ENCODE measurements around the gene NUDT6.
"Not testable (repeated sequence)": the region's sequence is repeated elsewhere in the genome, so short reads cannot be mapped to it uniquely, and the experiment has no call there.

NUDT6 gene

GRCh38 chr4:122873821-122874593, 48.4 kb downstream of the NUDT6 start:
- DNase-seq: no peak

GRCh38 chr4:122873146-122873545, 49.3 kb downstream of the NUDT6 start:
- no peak for DNase-seq

- DNase-seq: not testable (repeated sequence)
Observed at GRCh38 chr4:122868235-122868634, 54.2 kb downstream of the NUDT6 start.

GRCh38 chr4:122865425-122865824, 57.0 kb downstream of the NUDT6 start:
- no peak for DNase-seq

- no peak for DNase-seq
Observed at GRCh38 chr4:122863639-122864038, 58.8 kb downstream of the NUDT6 start.

- DNase-seq: no peak
Observed at GRCh38 chr4:122861172-122861943, 61.0 kb downstream of the NUDT6 start.

- DNase-seq: no peak
Observed at GRCh38 chr4:122858705-122859104, 63.7 kb downstream of the NUDT6 start.

- DNase-seq: no peak
Observed at GRCh38 chr4:122857160-122857559, 65.2 kb downstream of the NUDT6 start.

GRCh38 chr4:122855353-122855890, 67.0 kb downstream of the NUDT6 start:
- no peak for DNase-seq

GRCh38 chr4:122854447-122855352, 67.7 kb downstream of the NUDT6 start:
- no peak for DNase-seq

- no peak for DNase-seq
Observed at GRCh38 chr4:122851568-122851967, 70.8 kb downstream of the NUDT6 start.

- DNase-seq: not testable (repeated sequence)
Observed at GRCh38 chr4:122849789-122850188, 72.6 kb downstream of the NUDT6 start.

- no peak for DNase-seq
Observed at GRCh38 chr4:122847931-122848330, 74.5 kb downstream of the NUDT6 start.

GRCh38 chr4:122845760-122846159, 76.6 kb downstream of the NUDT6 start:
- no peak for DNase-seq

- no peak for DNase-seq
Observed at GRCh38 chr4:122845066-122845465, 77.3 kb downstream of the NUDT6 start.

GRCh38 chr4:122844391-122844790, 78.0 kb downstream of the NUDT6 start:
- DNase-seq: not testable (repeated sequence)

- DNase-seq: no peak
Observed at GRCh38 chr4:122842984-122843531, 79.3 kb downstream of the NUDT6 start.

All from CD4-positive, alpha-beta T cell treated with Interleukin-6 for 4 hours (primary cell).